Neural cell (in vitro differentiated cells): ENCODE measurements around the gene ARHGAP29.

Experiments used
- EP300 ChIP-seq: fragments of 450-650 bp; conservative IDR thresholded peaks from 2 replicates; pipeline ENCODE4 v1.6.1; 2014; ENCODE audit warnings: antibody characterized with exemption, mild to moderate bottlenecking, moderate library complexity; ENCODE audit not compliant: poor library complexity, severe bottlenecking
- EZH2 ChIP-seq: fragments of 200-600, 300-800 bp; shearing (Covaris generic), sonication (generic); IDR thresholded peaks from 2 replicates; pipeline ENCODE4 v1.6.1; 2014; ENCODE audit warnings: antibody characterized with exemption, low read length, borderline replicate concordance, mild to moderate bottlenecking; ENCODE audit not compliant: insufficient read depth, poor library complexity, severe bottlenecking
- TF ChIP-seq, protein P1 (sequence below): fragments of 450-650 bp; IDR thresholded peaks from 2 replicates; pipeline ENCODE4 v1.5.1; 2014; ENCODE audit warnings: antibody characterized with exemption, mild to moderate bottlenecking, moderate library complexity; ENCODE audit not compliant: poor library complexity, severe bottlenecking
- TF ChIP-seq, protein P2 (sequence below): IDR thresholded peaks from 2 replicates; pipeline ENCODE4 v1.6.1; 2012; ENCODE audit warnings: borderline replicate concordance

DNA sequence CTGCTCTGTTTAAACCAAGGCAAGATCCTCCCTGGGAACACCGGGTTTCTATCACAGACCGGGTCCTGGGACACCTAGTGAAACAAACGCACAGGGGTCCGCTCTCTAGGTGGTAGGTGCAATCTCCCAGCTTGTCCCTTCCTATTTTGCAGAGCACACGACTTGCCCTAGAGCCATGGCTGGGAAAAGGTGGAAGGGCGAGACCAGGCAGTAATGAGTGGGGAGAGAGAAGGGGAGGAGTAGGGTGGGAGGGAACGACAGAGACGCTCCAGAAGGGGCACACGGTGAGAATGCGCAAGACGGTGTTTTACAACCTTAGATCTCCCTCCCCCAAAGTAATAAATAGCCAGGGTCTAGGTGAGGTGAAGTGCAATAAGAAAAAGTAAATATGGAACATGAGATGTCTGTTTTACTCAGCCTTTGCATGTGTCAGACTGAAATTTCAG lies 9.3 kb upstream of the ARHGAP29 start:
- TF ChIP-seq, protein P1, sequence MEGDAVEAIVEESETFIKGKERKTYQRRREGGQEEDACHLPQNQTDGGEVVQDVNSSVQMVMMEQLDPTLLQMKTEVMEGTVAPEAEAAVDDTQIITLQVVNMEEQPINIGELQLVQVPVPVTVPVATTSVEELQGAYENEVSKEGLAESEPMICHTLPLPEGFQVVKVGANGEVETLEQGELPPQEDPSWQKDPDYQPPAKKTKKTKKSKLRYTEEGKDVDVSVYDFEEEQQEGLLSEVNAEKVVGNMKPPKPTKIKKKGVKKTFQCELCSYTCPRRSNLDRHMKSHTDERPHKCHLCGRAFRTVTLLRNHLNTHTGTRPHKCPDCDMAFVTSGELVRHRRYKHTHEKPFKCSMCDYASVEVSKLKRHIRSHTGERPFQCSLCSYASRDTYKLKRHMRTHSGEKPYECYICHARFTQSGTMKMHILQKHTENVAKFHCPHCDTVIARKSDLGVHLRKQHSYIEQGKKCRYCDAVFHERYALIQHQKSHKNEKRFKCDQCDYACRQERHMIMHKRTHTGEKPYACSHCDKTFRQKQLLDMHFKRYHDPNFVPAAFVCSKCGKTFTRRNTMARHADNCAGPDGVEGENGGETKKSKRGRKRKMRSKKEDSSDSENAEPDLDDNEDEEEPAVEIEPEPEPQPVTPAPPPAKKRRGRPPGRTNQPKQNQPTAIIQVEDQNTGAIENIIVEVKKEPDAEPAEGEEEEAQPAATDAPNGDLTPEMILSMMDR: no peak
- TF ChIP-seq, protein P2, sequence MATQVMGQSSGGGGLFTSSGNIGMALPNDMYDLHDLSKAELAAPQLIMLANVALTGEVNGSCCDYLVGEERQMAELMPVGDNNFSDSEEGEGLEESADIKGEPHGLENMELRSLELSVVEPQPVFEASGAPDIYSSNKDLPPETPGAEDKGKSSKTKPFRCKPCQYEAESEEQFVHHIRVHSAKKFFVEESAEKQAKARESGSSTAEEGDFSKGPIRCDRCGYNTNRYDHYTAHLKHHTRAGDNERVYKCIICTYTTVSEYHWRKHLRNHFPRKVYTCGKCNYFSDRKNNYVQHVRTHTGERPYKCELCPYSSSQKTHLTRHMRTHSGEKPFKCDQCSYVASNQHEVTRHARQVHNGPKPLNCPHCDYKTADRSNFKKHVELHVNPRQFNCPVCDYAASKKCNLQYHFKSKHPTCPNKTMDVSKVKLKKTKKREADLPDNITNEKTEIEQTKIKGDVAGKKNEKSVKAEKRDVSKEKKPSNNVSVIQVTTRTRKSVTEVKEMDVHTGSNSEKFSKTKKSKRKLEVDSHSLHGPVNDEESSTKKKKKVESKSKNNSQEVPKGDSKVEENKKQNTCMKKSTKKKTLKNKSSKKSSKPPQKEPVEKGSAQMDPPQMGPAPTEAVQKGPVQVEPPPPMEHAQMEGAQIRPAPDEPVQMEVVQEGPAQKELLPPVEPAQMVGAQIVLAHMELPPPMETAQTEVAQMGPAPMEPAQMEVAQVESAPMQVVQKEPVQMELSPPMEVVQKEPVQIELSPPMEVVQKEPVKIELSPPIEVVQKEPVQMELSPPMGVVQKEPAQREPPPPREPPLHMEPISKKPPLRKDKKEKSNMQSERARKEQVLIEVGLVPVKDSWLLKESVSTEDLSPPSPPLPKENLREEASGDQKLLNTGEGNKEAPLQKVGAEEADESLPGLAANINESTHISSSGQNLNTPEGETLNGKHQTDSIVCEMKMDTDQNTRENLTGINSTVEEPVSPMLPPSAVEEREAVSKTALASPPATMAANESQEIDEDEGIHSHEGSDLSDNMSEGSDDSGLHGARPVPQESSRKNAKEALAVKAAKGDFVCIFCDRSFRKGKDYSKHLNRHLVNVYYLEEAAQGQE: no peak
- TF ChIP-seq EZH2 (no peak), EP300 (no peak)
